Hepatocyte (in vitro differentiated cells): ENCODE measurements around the gene PRKCA. TPM values are rescaled to one million over a fixed set of nuclear protein-coding genes. Genes with fewer than 3 reads are reported as not detected.
A peak's percentile ranks its signal among the peaks of the same experiment; 100 is the strongest.

ENCODE experiments used
- DNase-seq: peaks from one replicate; pipeline ENCODE4 v3.0.0-alpha.2; 2016; ENCODE audit warnings: low spot score
- H2AFZ ChIP-seq: fragments of 200-600 bp; sonication (generic); 2 replicates; pipeline ENCODE4 v1.6.0; 2016; ENCODE audit warnings: antibody characterized with exemption, mild to moderate bottlenecking
- H3K27ac ChIP-seq: fragments of 200-600 bp; sonication (generic); 2 replicates; pipeline ENCODE4 v1.5.1; 2016; ENCODE audit warnings: mild to moderate bottlenecking
- H3K27me3 ChIP-seq: fragments of 200-600 bp; sonication (generic); 2 replicates; pipeline ENCODE4 v1.6.1; 2016
- H3K36me3 ChIP-seq: fragments of 200-600 bp; sonication (generic); replicated peaks from 2 replicates; pipeline ENCODE4 v1.5.1; 2016; ENCODE audit warnings: low read depth; ENCODE audit not compliant: insufficient read depth
- H3K4me1 ChIP-seq: fragments of 200-600 bp; sonication (generic); 2 replicates; pipeline ENCODE4 v1.5.1; 2016; ENCODE audit warnings: mild to moderate bottlenecking, moderate library complexity; ENCODE audit not compliant: insufficient read depth
- H3K4me2 ChIP-seq: fragments of 200-600 bp; sonication (generic); 2 replicates; pipeline ENCODE4 v1.6.0; 2016
- H3K4me3 ChIP-seq: fragments of 200-600 bp; sonication (generic); 2 replicates; pipeline ENCODE4 v1.5.1; 2016; ENCODE audit warnings: mild to moderate bottlenecking
- H3K79me2 ChIP-seq: fragments of 200-600 bp; sonication (generic); 2 replicates; pipeline ENCODE4 v1.6.0; 2017; ENCODE audit warnings: mild to moderate bottlenecking
- H3K9me2 ChIP-seq: fragments of 200-600 bp; sonication (generic); replicated peaks from 2 replicates; pipeline ENCODE4 v1.6.0; 2017; ENCODE audit warnings: mild to moderate bottlenecking; ENCODE audit not compliant: insufficient read depth
- H3K9me3 ChIP-seq: fragments of 200-600 bp; sonication (generic); 2 replicates; pipeline ENCODE4 v1.5.1; 2016; ENCODE audit warnings: low read depth, mild to moderate bottlenecking
- H4K20me1 ChIP-seq: fragments of 200-600 bp; sonication (generic); 2 replicates; pipeline ENCODE4 v1.6.0; 2016; ENCODE audit warnings: mild to moderate bottlenecking; ENCODE audit not compliant: insufficient read depth, poor library complexity, severe bottlenecking
- CTCF ChIP-seq: fragments of 200-600 bp; sonication (generic); IDR thresholded peaks from 2 replicates; pipeline ENCODE4 v1.5.1; 2016; ENCODE audit warnings: antibody characterized with exemption, mild to moderate bottlenecking; ENCODE audit not compliant: poor library complexity
- EZH2 ChIP-seq: fragments of 200-600 bp; sonication (generic); IDR thresholded peaks from 2 replicates; pipeline ENCODE4 v1.6.1; 2016; ENCODE audit warnings: antibody characterized with exemption, mild to moderate bottlenecking, borderline replicate concordance
- EZH2phosphoT487 ChIP-seq: fragments of 200-600 bp; sonication (generic); IDR thresholded peaks from one replicate; pipeline ENCODE4 v1.6.1; 2018; ENCODE audit warnings: antibody characterized with exemption, mild to moderate bottlenecking, low read depth, moderate library complexity; ENCODE audit not compliant: unreplicated experiment, severe bottlenecking
- WGBS: methylation state at CpG from one replicate; pipeline ENCODE4 v1.1.6; 2016; ENCODE audit warnings: low lambda C conversion rate; ENCODE audit errors: missing lambda C conversion rate; 5-methylcytosine and 5-hydroxymethylcytosine counted together
- polyA plus RNA-seq: library from polyadenylated mRNA; unstranded; fragments of >200 nt; fragmentation: Nextera tagmentation; extraction: Ambion mirVana; gene quantifications from 2 replicates; pipeline ENCODE4 v1.2.1, GENCODE V29; 2016
- total RNA-seq: library from RNA; depleted of rRNA; stranded (reverse); fragments of >200 nt; gene quantifications from 2 replicates; pipeline ENCODE4 v1.2.3, GENCODE V29; 2014

PRKCA gene
- total and polyA plus RNA-seq, 2 experiments from 2014 or later, result 5.9 to 18.5 TPM

DNA sequence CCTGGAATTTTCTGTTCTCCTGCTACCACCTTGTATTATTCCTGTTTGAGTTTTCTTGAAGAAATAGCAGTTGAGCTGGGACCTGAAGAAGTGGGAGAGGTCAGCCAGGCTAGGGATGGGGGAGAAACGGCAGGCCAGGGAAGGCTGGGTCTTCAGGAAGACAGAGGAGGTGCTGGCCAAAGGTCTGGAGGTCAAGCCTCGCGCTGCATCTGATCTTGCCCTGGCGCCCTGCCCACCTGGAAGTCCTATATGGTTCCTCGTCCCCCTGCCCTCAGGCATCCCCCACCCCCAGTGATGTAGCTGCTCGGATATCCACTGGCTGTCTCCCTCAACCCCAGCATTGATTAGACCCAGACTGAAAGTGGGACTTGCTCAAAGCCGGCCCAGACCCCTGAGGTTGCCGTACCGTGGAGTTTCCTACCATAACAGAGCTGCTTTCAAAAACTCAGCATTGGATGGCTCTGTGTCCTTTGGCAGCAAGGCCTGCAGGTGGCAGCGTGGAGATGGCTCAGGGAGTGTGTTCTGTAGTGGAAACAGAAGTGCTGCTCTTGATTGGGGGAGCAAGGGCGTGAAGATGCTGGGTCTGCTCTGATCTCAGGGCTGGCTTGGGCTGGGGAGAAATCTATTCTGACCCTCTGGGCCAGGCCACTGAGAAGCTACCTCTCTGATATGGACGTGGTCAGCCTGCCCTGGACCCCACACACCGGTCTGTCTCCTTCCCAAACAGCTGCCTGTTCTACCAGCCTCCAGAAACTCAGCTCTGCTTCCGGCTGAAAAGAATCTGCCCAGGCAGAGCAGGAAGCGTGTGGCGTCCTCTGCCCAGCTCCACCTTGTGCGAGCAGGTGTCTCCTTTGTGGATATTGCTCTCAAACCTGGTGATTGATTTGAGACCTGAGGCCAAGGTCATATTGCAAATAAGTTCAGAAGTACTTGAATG, 425.5 kb downstream of the PRKCA start:
- WGBS, result 62% methylated on average over 17 of the region's 17 CpGs
- Histone ChIP-seq H4K20me1 (no peaks in the 10 kb centered on the region), H3K4me2 (no peak overlapping the region), H3K4me1 (no peaks in the 10 kb centered on the region), H3K79me2 (no peaks in the 10 kb centered on the region), H3K36me3 (no peaks in the 10 kb centered on the region), H3K4me3 (no peak overlapping the region), H3K9me2 (no peaks in the 10 kb centered on the region), H2AFZ (no peak overlapping the region), H3K27me3 (no peaks in the 10 kb centered on the region), H3K27ac (no peak overlapping the region), H3K9me3 (no peaks in the 10 kb centered on the region)
- TF ChIP-seq EZH2 (no peak), CTCF (peak; percentile 67)
- peak; percentile 78 for DNase-seq

DNA sequence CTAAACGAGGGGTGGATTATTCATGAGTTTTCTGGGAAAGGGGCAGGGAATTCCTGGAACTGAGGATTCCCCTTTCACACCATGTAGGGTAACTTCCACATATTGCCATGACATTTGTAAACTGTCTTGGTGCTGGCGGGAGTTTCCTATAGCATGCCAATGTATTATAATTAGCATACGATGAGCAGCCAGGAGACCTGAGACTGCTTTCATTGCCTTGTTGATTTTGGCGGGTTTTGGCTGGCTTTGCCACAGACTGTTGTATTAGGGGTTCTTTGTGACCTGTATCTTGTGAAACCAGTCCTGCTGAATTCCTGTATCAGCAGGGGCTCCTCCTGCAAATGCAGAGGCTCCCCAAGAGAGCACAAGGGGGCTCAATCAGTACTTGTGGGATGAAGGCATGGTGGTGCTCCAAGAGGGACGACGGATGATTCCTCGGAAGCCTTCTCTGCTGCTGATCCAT, 428.1 kb downstream of the PRKCA start:
- H3K36me3 ChIP-seq, result no peaks in the 10 kb centered on the region
- no peaks in the 10 kb centered on the region for H4K20me1 ChIP-seq
- H3K4me2 ChIP-seq, result no peak overlapping the region
- no peak overlapping the region for H3K4me3 ChIP-seq
- H3K4me1 ChIP-seq, result no peaks in the 10 kb centered on the region
- WGBS, result 74% methylated on average over 7 of the region's 7 CpGs
- H3K27ac ChIP-seq, result no peak overlapping the region
- H3K79me2 ChIP-seq, result no peaks in the 10 kb centered on the region
- TF ChIP-seq EZH2phosphoT487 (no peak), CTCF (no peak), EZH2 (no peak)
- DNase-seq, result no peak
- no peaks in the 10 kb centered on the region for H3K27me3 ChIP-seq
- H3K9me3 ChIP-seq, result no peaks in the 10 kb centered on the region
- H2AFZ ChIP-seq, result no peak overlapping the region
- H3K9me2 ChIP-seq, result no peaks in the 10 kb centered on the region

GRCh38 chr17:66733759-66734158, 431.3 kb downstream of the PRKCA start:
- H3K9me2 ChIP-seq, result no peaks in the 10 kb centered on the region

More at GRCh38 chr17:66733759-66734158, 431.3 kb downstream of the PRKCA start:
- 87% methylated on average over 2 of the region's 2 CpGs for WGBS
- Histone ChIP-seq H3K9me3 (no peaks in the 10 kb centered on the region), H3K36me3 (no peaks in the 10 kb centered on the region), H4K20me1 (no peaks in the 10 kb centered on the region), H2AFZ (no peak overlapping the region), H3K4me2 (no peak overlapping the region), H3K27me3 (no peaks in the 10 kb centered on the region), H3K4me3 (no peak overlapping the region), H3K79me2 (no peaks in the 10 kb centered on the region), H3K4me1 (no peaks in the 10 kb centered on the region), H3K27ac (no peak overlapping the region)
- no peak for TF ChIP-seq EZH2
- no peak for TF ChIP-seq CTCF
- no peak for TF ChIP-seq EZH2phosphoT487
- no peak for DNase-seq
